GM19397 (cell line): Measurements from ENCODE around the gene PANK1.

Experiments
- ATAC-seq: cut with Tn5 transposase; IDR thresholded peaks from one replicate; pipeline ENCODE4 v1.9.1; 2021; ENCODE audit warnings: mild to moderate bottlenecking, moderate library complexity; ENCODE audit not compliant: unreplicated experiment

PANK1 gene

DNA sequence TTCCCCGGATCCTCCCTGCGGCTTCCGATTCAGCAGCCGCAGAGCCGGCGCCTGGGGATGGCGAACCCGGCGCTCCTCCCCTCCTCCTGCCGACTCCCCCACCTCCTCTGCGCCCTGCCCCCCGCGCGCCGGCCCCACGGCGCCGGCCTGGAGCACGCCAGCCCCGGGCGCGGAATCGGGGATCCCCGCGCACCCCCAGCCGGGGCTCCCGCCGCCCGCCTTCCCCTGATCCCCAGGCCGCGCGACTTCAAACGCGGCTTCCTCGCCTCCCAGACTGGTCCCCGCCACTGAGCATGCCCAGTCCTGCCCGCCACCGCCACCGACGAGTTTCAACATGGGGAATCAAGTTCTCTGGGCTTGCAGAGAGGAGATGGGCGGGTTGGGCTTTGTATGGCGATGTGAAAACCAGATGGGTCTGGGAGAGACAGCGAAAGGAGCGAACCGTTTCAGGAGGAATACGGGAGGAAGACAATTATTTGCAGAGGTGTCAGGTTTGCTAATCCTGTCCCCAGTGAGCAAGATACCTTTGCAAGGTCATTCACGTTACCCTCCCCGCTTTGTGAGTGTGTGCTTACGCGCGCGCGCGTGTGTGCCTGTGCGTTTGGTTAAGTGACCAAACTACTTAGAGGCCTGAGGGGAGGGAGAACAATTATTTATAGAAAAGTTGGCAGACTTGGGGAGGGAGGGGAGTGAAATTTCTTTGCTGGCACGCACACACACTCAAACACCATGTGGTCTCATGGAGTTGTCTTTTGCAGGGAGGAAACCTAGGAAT, at the start of gene PANK1:
Gene PANK1 (minus strand): TSS at position 276 of the 775 bp plus-strand sequence. CDS start 351 bp downstream, outside the sequence.
- ATAC-seq: peak; percentile 43

GRCh38 chr10:89693176-89693575, 48.1 kb upstream of the PANK1 start:
- no peak for ATAC-seq

DNA sequence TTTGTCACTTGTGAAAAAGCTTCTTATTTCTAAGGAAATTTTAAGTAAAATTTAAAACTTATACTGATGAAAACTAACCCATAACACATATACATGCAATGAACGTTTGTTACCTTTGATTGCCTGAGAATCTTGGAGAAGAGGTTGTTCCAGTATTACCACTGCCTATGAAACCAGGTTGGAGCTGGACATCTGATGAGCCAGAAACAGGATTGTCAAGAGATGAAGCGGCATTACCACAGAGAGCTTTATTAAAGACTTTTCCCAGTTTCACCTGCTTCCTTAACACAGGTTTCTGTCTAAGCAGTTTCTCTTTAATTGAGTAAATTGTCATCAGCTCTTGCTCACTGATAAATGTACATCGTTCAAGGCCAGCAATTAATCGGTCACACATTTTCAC, 47.4 kb upstream of the PANK1 start:
- ATAC-seq: no peak

DNA sequence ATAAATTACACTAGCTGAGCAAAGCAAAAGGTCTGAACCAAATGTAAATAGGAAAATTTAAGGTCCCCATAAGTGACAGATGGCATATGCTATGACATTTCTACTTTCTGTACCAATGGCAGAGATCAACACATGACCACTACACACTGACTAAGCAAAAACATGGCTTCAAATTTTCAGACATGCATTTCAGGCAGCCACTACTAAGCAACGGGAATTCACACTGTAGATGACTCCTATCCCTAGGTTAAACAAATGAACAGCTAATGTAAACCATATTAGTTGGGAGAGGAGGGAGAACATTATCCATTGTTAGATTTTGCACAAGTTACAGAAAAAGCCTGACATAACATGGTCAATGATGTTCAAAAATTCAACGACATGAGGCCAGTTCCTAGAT, 45.0 kb upstream of the PANK1 start:
- ATAC-seq: no peak

- no peak for ATAC-seq
These were observed 40.9 kb upstream of the PANK1 start for GRCh38 chr10:89685936-89686335.

GRCh38 chr10:89684604-89685003, 39.6 kb upstream of the PANK1 start:
- ATAC-seq: no peak

GRCh38 chr10:89683883-89684282, 38.8 kb upstream of the PANK1 start:
- no peak for ATAC-seq

- no peak for ATAC-seq
These were observed 34.9 kb upstream of the PANK1 start for GRCh38 chr10:89679986-89680385.

- no peak for ATAC-seq
These were observed 32.3 kb upstream of the PANK1 start for GRCh38 chr10:89677341-89677740.

- ATAC-seq: no peak
These were observed 25.9 kb upstream of the PANK1 start for GRCh38 chr10:89670926-89671325.

- ATAC-seq: no peak
These were observed 24.9 kb upstream of the PANK1 start for GRCh38 chr10:89669985-89670384.

DNA sequence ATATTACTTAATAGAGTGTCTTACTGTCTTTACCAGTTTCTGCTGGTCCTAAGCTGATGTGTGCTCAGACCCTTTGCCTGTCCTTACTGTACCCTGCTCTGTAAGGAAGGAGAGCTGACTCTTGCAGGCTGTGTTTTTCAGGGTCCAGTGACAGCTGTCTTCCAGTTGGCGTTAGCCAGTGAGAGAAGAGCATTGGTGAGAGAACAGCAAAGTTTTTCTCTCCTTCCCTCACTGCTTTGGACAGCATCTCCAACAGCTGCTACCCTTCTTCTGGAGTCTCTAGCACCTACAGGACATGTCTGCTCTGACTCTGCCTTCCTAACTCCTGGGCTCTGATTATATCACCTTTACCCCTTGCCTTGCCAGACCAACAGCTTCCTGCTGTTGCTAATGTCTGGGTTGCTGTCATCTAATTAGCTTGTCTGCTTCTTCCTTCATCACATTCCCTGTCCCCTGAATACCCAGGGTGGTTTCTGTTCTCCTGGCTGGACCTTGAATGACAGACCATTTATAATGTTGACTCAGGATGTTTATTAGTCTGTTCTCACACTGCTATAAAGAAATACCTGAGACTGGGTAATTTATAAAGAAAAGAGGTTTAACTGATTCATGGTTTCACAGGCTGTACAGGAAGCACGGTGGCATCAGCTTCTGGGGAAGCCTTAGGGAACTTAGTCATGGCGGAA, 23.5 kb upstream of the PANK1 start:
- no peak for ATAC-seq

GRCh38 chr10:89666138-89666537, 21.1 kb upstream of the PANK1 start:
- no peak for ATAC-seq

- ATAC-seq: no peak
These were observed 20.3 kb upstream of the PANK1 start for GRCh38 chr10:89665302-89665701.

GRCh38 chr10:89664203-89664602, 19.2 kb upstream of the PANK1 start:
- no peak for ATAC-seq

GRCh38 chr10:89663144-89663543, 18.1 kb upstream of the PANK1 start:
- ATAC-seq: no peak

- no peak for ATAC-seq
These were observed 17.6 kb upstream of the PANK1 start for GRCh38 chr10:89662596-89662995.

GRCh38 chr10:89659143-89660131, 14.4 kb upstream of the PANK1 start:
- no peak for ATAC-seq

GRCh38 chr10:89657302-89657701, 12.3 kb upstream of the PANK1 start:
- ATAC-seq: no peak

GRCh38 chr10:89655722-89656121, 10.7 kb upstream of the PANK1 start:
- ATAC-seq: no peak

DNA sequence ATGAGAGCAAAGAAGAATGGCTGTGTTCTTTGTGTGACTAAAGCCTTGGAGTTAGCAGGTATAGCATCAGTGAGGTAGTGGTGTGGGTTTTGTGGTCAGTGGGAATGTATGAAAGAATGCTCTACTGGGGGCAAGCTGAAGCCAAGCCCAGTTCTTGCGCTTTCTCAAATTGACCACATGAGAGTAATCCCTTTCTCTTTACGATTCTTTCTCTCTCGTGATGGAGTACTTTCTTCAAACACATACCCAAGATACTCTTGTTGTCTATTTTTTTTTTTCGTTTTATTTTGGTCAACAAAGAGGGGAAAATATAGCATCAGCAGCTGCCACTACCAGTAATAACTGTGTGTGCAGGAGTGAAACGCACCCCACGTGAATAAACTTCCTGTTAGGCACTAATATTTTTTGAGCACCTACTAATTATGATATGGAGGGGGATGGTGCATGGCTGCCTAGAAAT, 8.4 kb upstream of the PANK1 start:
- peak; percentile 62 for ATAC-seq
